Naive B cell (primary cell): ENCODE measurements around the gene EDN3. TPM values are rescaled to one million over a fixed set of nuclear protein-coding genes. Genes with fewer than 3 reads are reported as not detected.

Experiments used
- ATAC-seq, 2 donors: fragments of 150-1000 bp; cut with Tn5 transposase; 2 replicates each; pipeline ENCODE4 v1.10.0; 2021; ENCODE audit warnings: low read depth in 2 of 2, mild to moderate bottlenecking in 2 of 2, moderate library complexity in 2 of 2
- DNase-seq: peaks from one replicate; pipeline ENCODE4 v3.0.0; 2022
- H3K27ac Mint-ChIP-seq, 6 donors: one replicate each; pipeline ENCODE4 v1.8.0; 2020 to 2022; ENCODE audit warnings: mild to moderate bottlenecking in 6 of 6, mixed read lengths in 6 of 6, moderate library complexity in 5 of 6, inconsistent platforms in 2 of 6
- H3K27me3 Mint-ChIP-seq, 3 donors: one replicate each; pipeline ENCODE4 v1.8.0; 2021 to 2022; ENCODE audit warnings: mixed read lengths in 3 of 3, mild to moderate bottlenecking in 1 of 3
- H3K36me3 Mint-ChIP-seq, 2 donors: one replicate each; pipeline ENCODE4 v1.8.0; 2020 to 2022; ENCODE audit warnings: mixed read lengths in 2 of 2, inconsistent platforms in 1 of 2, mild to moderate bottlenecking in 1 of 2
- H3K4me1 Mint-ChIP-seq, 3 donors: one replicate each; pipeline ENCODE4 v1.8.0; 2020 to 2022; ENCODE audit warnings: mixed read lengths in 3 of 3, inconsistent platforms in 1 of 3, mild to moderate bottlenecking in 1 of 3, moderate library complexity in 1 of 3
- H3K4me3 Mint-ChIP-seq, 8 donors: one replicate each; pipeline ENCODE4 v1.8.0; 2020 to 2022; ENCODE audit warnings: mild to moderate bottlenecking in 8 of 8, mixed read lengths in 8 of 8, moderate library complexity in 8 of 8, inconsistent platforms in 2 of 8
- H3K9me3 Mint-ChIP-seq, 7 donors: one replicate each; pipeline ENCODE4 v1.8.0; 2020 to 2022; ENCODE audit warnings: mixed read lengths in 7 of 7, mild to moderate bottlenecking in 5 of 7, inconsistent platforms in 2 of 7, moderate library complexity in 1 of 7
- polyA plus RNA-seq, 6 donors: library from polyadenylated mRNA; unstranded; fragments of 300-500 nt; fragmentation: Illumina TruSeq; gene quantifications; one replicate each; pipeline ENCODE4 v1.2.3, GENCODE V29; 2021; ENCODE audit warnings: low read depth in 6 of 6

Gene EDN3
- not detected for polyA plus RNA-seq

GRCh38 chr20:59300333-59301081 lies at the start of gene EDN3:
Gene EDN3 (plus strand): TSS chr20:59300611. CDS start chr20:59300813, 202 bp downstream.
- DNase-seq (no peak), ATAC-seq (no peak)
- Mint-ChIP-seq H3K27me3 (peaks cover 29 to 87% (median 73%) of the 10 kb centered on the region in 3 donors), H3K4me3 (no peak within 1 kb of the TSS), H3K4me1 (no peaks in the 10 kb centered on the region), H3K9me3 (no peaks in the 10 kb centered on the region), H3K36me3 (no peaks in the 10 kb centered on the region), H3K27ac (no peak within 1 kb of the TSS)

- ATAC-seq (peak; percentile 32 to 50), DNase-seq (peak; percentile 5)
- Mint-ChIP-seq H3K27ac (peak overlapping the region in 4 of 6 donors; percentile 47 to 88 (median 74)), H3K9me3 (peaks cover 0 to 6% (median 4%) of the 10 kb centered on the region in 7 donors), H3K36me3 (peaks cover 17 to 48% of the 10 kb centered on the region in 2 donors), H3K4me3 (peak overlapping the region in 4 of 8 donors; percentile 37 to 63 (median 48)), H3K4me1 (peaks cover 27 to 33% (median 28%) of the 10 kb centered on the region in 3 donors), H3K27me3 (no peaks in the 10 kb centered on the region)
Observed at GRCh38 chr20:59253325-59253724, 47.1 kb upstream of the EDN3 start.

- no peak for ATAC-seq
- Mint-ChIP-seq H3K27me3 (no peaks in the 10 kb centered on the region), H3K4me3 (peak overlapping the region in 5 of 8 donors; percentile 37 to 76 (median 53)), H3K4me1 (peaks cover 29 to 37% (median 32%) of the 10 kb centered on the region in 3 donors), H3K9me3 (peaks cover 0 to 6% (median 4%) of the 10 kb centered on the region in 7 donors), H3K36me3 (peaks cover 11 to 43% of the 10 kb centered on the region in 2 donors), H3K27ac (peak overlapping the region in 5 of 6 donors; percentile 47 to 88 (median 82))
- no peak for DNase-seq
Observed at GRCh38 chr20:59253779-59254319, 46.6 kb upstream of the EDN3 start.

- H3K4me3 Mint-ChIP-seq, result no peak overlapping the region
- H3K27ac Mint-ChIP-seq, result no peak overlapping the region
- ATAC-seq (no peak), DNase-seq (no peak)
- no peaks in the 10 kb centered on the region for H3K27me3 Mint-ChIP-seq
- peaks cover 4 to 32% of the 10 kb centered on the region in 2 donors for H3K36me3 Mint-ChIP-seq
- H3K4me1 Mint-ChIP-seq, result peaks cover 29 to 37% (median 32%) of the 10 kb centered on the region in 3 donors
- peaks cover 0 to 6% (median 4%) of the 10 kb centered on the region in 7 donors for H3K9me3 Mint-ChIP-seq
Observed at GRCh38 chr20:59255256-59255655, 45.2 kb upstream of the EDN3 start.

GRCh38 chr20:59258221-59258621 lies 42.2 kb upstream of the EDN3 start:
- Mint-ChIP-seq H3K4me1 (peaks cover 19 to 26% (median 24%) of the 10 kb centered on the region in 3 donors), H3K27ac (peak overlapping the region in 1 of 6 donors; percentile 2), H3K36me3 (peaks cover 4 to 7% of the 10 kb centered on the region in 2 donors), H3K9me3 (peaks cover 0 to 3% (median 0%) of the 10 kb centered on the region in 7 donors), H3K27me3 (peaks cover 0 to 7% (median 7%) of the 10 kb centered on the region in 3 donors), H3K4me3 (no peak overlapping the region)
- DNase-seq (no peak), ATAC-seq (no peak)

GRCh38 chr20:59259946-59260345 lies 40.5 kb upstream of the EDN3 start:
- peaks cover 0 to 21% (median 20%) of the 10 kb centered on the region in 3 donors for H3K27me3 Mint-ChIP-seq
- peaks cover 11 to 16% (median 16%) of the 10 kb centered on the region in 3 donors for H3K4me1 Mint-ChIP-seq
- peak overlapping the region in 1 of 6 donors; percentile 39 for H3K27ac Mint-ChIP-seq
- DNase-seq (no peak), ATAC-seq (no peak)
- H3K9me3 Mint-ChIP-seq, result peaks cover 0 to 3% (median 0%) of the 10 kb centered on the region in 7 donors
- no peak overlapping the region for H3K4me3 Mint-ChIP-seq
- peaks cover 4 to 6% of the 10 kb centered on the region in 2 donors for H3K36me3 Mint-ChIP-seq

- H3K4me1 Mint-ChIP-seq, result peaks cover 0 to 13% (median 4%) of the 10 kb centered on the region in 3 donors
- peaks cover 0 to 3% (median 0%) of the 10 kb centered on the region in 7 donors for H3K9me3 Mint-ChIP-seq
- no peak overlapping the region for H3K4me3 Mint-ChIP-seq
- H3K27me3 Mint-ChIP-seq, result peaks cover 23 to 57% (median 42%) of the 10 kb centered on the region in 3 donors
- no peaks in the 10 kb centered on the region for H3K36me3 Mint-ChIP-seq
- no peak for ATAC-seq
- DNase-seq, result no peak
- no peak overlapping the region for H3K27ac Mint-ChIP-seq
Observed at GRCh38 chr20:59265298-59265697, 35.1 kb upstream of the EDN3 start.

GRCh38 chr20:59268870-59269269 lies 31.5 kb upstream of the EDN3 start:
- H3K9me3 Mint-ChIP-seq, result no peaks in the 10 kb centered on the region
- H3K36me3 Mint-ChIP-seq, result no peaks in the 10 kb centered on the region
- peaks cover 0 to 8% (median 0%) of the 10 kb centered on the region in 3 donors for H3K4me1 Mint-ChIP-seq
- H3K27ac Mint-ChIP-seq, result no peak overlapping the region
- ATAC-seq (no peak), DNase-seq (no peak)
- H3K4me3 Mint-ChIP-seq, result no peak overlapping the region
- H3K27me3 Mint-ChIP-seq, result peaks cover 28 to 46% (median 38%) of the 10 kb centered on the region in 3 donors

- ATAC-seq (no peak), DNase-seq (no peak)
- Mint-ChIP-seq H3K4me3 (no peak overlapping the region), H3K36me3 (no peaks in the 10 kb centered on the region), H3K4me1 (peaks cover 0 to 8% (median 0%) of the 10 kb centered on the region in 3 donors), H3K9me3 (no peaks in the 10 kb centered on the region), H3K27ac (no peak overlapping the region), H3K27me3 (peaks cover 28 to 45% (median 39%) of the 10 kb centered on the region in 3 donors)
Observed at GRCh38 chr20:59269411-59270025, 30.9 kb upstream of the EDN3 start.

- H3K9me3 Mint-ChIP-seq, result no peaks in the 10 kb centered on the region
- DNase-seq, result no peak
- no peak for ATAC-seq
Observed at GRCh38 chr20:59270380-59270779, 30.0 kb upstream of the EDN3 start.

GRCh38 chr20:59273739-59274357 lies 26.6 kb upstream of the EDN3 start:
- H3K36me3 Mint-ChIP-seq, result peaks cover 0 to 4% of the 10 kb centered on the region in 2 donors
- no peak for ATAC-seq
- H3K27me3 Mint-ChIP-seq, result peaks cover 11 to 39% (median 34%) of the 10 kb centered on the region in 3 donors
- peaks cover 0 to 8% (median 0%) of the 10 kb centered on the region in 3 donors for H3K4me1 Mint-ChIP-seq
- H3K27ac Mint-ChIP-seq, result peak overlapping the region in 1 of 6 donors; percentile 61
- no peak overlapping the region for H3K4me3 Mint-ChIP-seq
- DNase-seq, result no peak
- H3K9me3 Mint-ChIP-seq, result no peaks in the 10 kb centered on the region

More at GRCh38 chr20:59270380-59270779, 30.0 kb upstream of the EDN3 start:
- Mint-ChIP-seq H3K27me3 (peaks cover 28 to 45% (median 39%) of the 10 kb centered on the region in 3 donors), H3K4me3 (no peak overlapping the region), H3K36me3 (no peaks in the 10 kb centered on the region), H3K27ac (no peak overlapping the region), H3K4me1 (peaks cover 0 to 8% (median 0%) of the 10 kb centered on the region in 3 donors)

GRCh38 chr20:59276938-59277337 lies 23.5 kb upstream of the EDN3 start:
- H3K4me1 Mint-ChIP-seq, result no peaks in the 10 kb centered on the region
- H3K27me3 Mint-ChIP-seq, result peaks cover 9 to 39% (median 20%) of the 10 kb centered on the region in 3 donors
- H3K4me3 Mint-ChIP-seq, result no peak overlapping the region
- ATAC-seq (no peak), DNase-seq (no peak)
- no peaks in the 10 kb centered on the region for H3K9me3 Mint-ChIP-seq
- no peak overlapping the region for H3K27ac Mint-ChIP-seq
- peaks cover 0 to 4% of the 10 kb centered on the region in 2 donors for H3K36me3 Mint-ChIP-seq

GRCh38 chr20:59284470-59284869 lies 15.9 kb upstream of the EDN3 start:
- H3K36me3 Mint-ChIP-seq, result no peaks in the 10 kb centered on the region
- H3K9me3 Mint-ChIP-seq, result peaks cover 0 to 5% (median 0%) of the 10 kb centered on the region in 7 donors
- ATAC-seq (no peak), DNase-seq (no peak)
- H3K27me3 Mint-ChIP-seq, result peaks cover 0 to 14% (median 6%) of the 10 kb centered on the region in 3 donors
- H3K4me3 Mint-ChIP-seq, result no peak overlapping the region
- H3K4me1 Mint-ChIP-seq, result no peaks in the 10 kb centered on the region
- H3K27ac Mint-ChIP-seq, result no peak overlapping the region
